HTR-8/SVneo (cell line): Measurements from ENCODE around the gene RCN2.
"Not testable (repeated sequence)": the region's sequence is repeated elsewhere in the genome, so short reads cannot be mapped to it uniquely, and the experiment has no call there.

Source experiments
- DNase-seq: peaks from one replicate; pipeline ENCODE4 v3.0.0; 2011; ENCODE audit warnings: low spot score, mixed read lengths; ENCODE audit not compliant: insufficient read length
- FAIRE-seq: peaks from 2 replicates; lab custom pipeline; 2011; peaks lifted over from hg19 to GRCh38; lab: Jason Lieb, UNC

Gene RCN2

GRCh38 chr15:76930831-76931396 lies 635 bp upstream of the RCN2 start:
- FAIRE-seq, result no peak
- DNase-seq, result no peak

GRCh38 chr15:76932135-76932966 lies 802 bp downstream of the RCN2 start:
- FAIRE-seq (no peak), DNase-seq (no peak)

- no peak for FAIRE-seq
- DNase-seq, result no peak
Observed at GRCh38 chr15:76935620-76936019, 4.1 kb downstream of the RCN2 start.

- FAIRE-seq, result no peak
- no peak for DNase-seq
Observed at GRCh38 chr15:76936671-76937070, 5.1 kb downstream of the RCN2 start.

- DNase-seq (no peak), FAIRE-seq (no peak)
Observed at GRCh38 chr15:76938752-76939151, 7.2 kb downstream of the RCN2 start.

- DNase-seq (no peak), FAIRE-seq (no peak)
Observed at GRCh38 chr15:76939715-76940114, 8.2 kb downstream of the RCN2 start.

- FAIRE-seq, result no peak
- no peak for DNase-seq
Observed at GRCh38 chr15:76941636-76942035, 10.1 kb downstream of the RCN2 start.

- FAIRE-seq (no peak), DNase-seq (no peak)
Observed at GRCh38 chr15:76942331-76942730, 10.8 kb downstream of the RCN2 start.

GRCh38 chr15:76945494-76946093 lies 14.0 kb downstream of the RCN2 start:
- DNase-seq, result no peak
- no peak for FAIRE-seq

- FAIRE-seq, result no peak
Observed at GRCh38 chr15:76947454-76947853, 15.9 kb downstream of the RCN2 start.

GRCh38 chr15:76951220-76951619 lies 19.7 kb downstream of the RCN2 start:
- FAIRE-seq, result no peak

More at GRCh38 chr15:76947454-76947853, 15.9 kb downstream of the RCN2 start:
- no peak for DNase-seq

GRCh38 chr15:76953913-76954312 lies 22.4 kb downstream of the RCN2 start:
- DNase-seq (no peak), FAIRE-seq (no peak)

More at GRCh38 chr15:76951220-76951619, 19.7 kb downstream of the RCN2 start:
- no peak for DNase-seq

GRCh38 chr15:76954744-76955143 lies 23.2 kb downstream of the RCN2 start:
- DNase-seq, result no peak
- no peak for FAIRE-seq

GRCh38 chr15:76961268-76962011 lies 29.9 kb downstream of the RCN2 start:
- DNase-seq (no peak), FAIRE-seq (no peak)

GRCh38 chr15:76962337-76963013 lies 30.9 kb downstream of the RCN2 start:
- FAIRE-seq, result no peak
- no peak for DNase-seq

- no peak for FAIRE-seq
- DNase-seq, result no peak
Observed at GRCh38 chr15:76963596-76963995, 32.0 kb downstream of the RCN2 start.

GRCh38 chr15:76964157-76964556 lies 32.6 kb downstream of the RCN2 start:
- FAIRE-seq (no peak), DNase-seq (no peak)

- not testable (repeated sequence) for FAIRE-seq, DNase-seq
Observed at GRCh38 chr15:76966051-76966450, 34.5 kb downstream of the RCN2 start.

- FAIRE-seq (no peak), DNase-seq (no peak)
Observed at GRCh38 chr15:76967067-76967466, 35.5 kb downstream of the RCN2 start.

GRCh38 chr15:76968306-76968705 lies 36.8 kb downstream of the RCN2 start:
- no peak for FAIRE-seq
- no peak for DNase-seq
